Activated naive CD4-positive, alpha-beta T cell treated with anti-CD3 and anti-CD28 coated beads, Interleukin-2, amount 50 U/mL, for 24 hours (primary cell): ENCODE measurements around the gene RRM2.

Experiments
- H3K27ac Mint-ChIP-seq: one replicate; pipeline ENCODE4 v1.8.0; 2021; ENCODE audit warnings: mild to moderate bottlenecking, mixed read lengths
- H3K27me3 Mint-ChIP-seq: one replicate; pipeline ENCODE4 v1.8.0; 2021; ENCODE audit warnings: mixed read lengths
- H3K36me3 Mint-ChIP-seq: one replicate; pipeline ENCODE4 v1.8.0; 2021; ENCODE audit warnings: mixed read lengths
- H3K4me1 Mint-ChIP-seq: one replicate; pipeline ENCODE4 v1.8.0; 2021; ENCODE audit warnings: mixed read lengths
- H3K4me3 Mint-ChIP-seq: one replicate; pipeline ENCODE4 v1.8.0; 2021; ENCODE audit warnings: mild to moderate bottlenecking, mixed read lengths
- H3K9me3 Mint-ChIP-seq: one replicate; pipeline ENCODE4 v1.8.0; 2021; ENCODE audit warnings: mixed read lengths

Gene RRM2

GRCh38 chr2:10166676-10167292 lies 44.2 kb downstream of the RRM2 start:
- no peaks in the 10 kb centered on the region for H3K4me1 Mint-ChIP-seq
- H3K27me3 Mint-ChIP-seq, result no peaks in the 10 kb centered on the region
- no peaks in the 10 kb centered on the region for H3K36me3 Mint-ChIP-seq
- no peaks in the 10 kb centered on the region for H3K9me3 Mint-ChIP-seq
- H3K4me3 Mint-ChIP-seq, result no peak overlapping the region
- no peak overlapping the region for H3K27ac Mint-ChIP-seq

- Mint-ChIP-seq H3K4me1 (no peaks in the 10 kb centered on the region), H3K27me3 (no peaks in the 10 kb centered on the region), H3K36me3 (no peaks in the 10 kb centered on the region), H3K4me3 (no peak overlapping the region), H3K9me3 (no peaks in the 10 kb centered on the region), H3K27ac (no peak overlapping the region)
These were observed 44.8 kb downstream of the RRM2 start for GRCh38 chr2:10167316-10167715.

GRCh38 chr2:10168221-10168620 lies 45.7 kb downstream of the RRM2 start:
- no peaks in the 10 kb centered on the region for H3K36me3 Mint-ChIP-seq
- no peaks in the 10 kb centered on the region for H3K9me3 Mint-ChIP-seq
- H3K4me1 Mint-ChIP-seq, result no peaks in the 10 kb centered on the region
- no peak overlapping the region for H3K4me3 Mint-ChIP-seq
- H3K27ac Mint-ChIP-seq, result no peak overlapping the region
- H3K27me3 Mint-ChIP-seq, result no peaks in the 10 kb centered on the region

GRCh38 chr2:10169053-10169578 lies 46.6 kb downstream of the RRM2 start:
- Mint-ChIP-seq H3K27ac (no peak overlapping the region), H3K4me1 (no peaks in the 10 kb centered on the region), H3K9me3 (no peaks in the 10 kb centered on the region), H3K27me3 (no peaks in the 10 kb centered on the region), H3K36me3 (no peaks in the 10 kb centered on the region), H3K4me3 (no peak overlapping the region)

- Mint-ChIP-seq H3K36me3 (no peaks in the 10 kb centered on the region), H3K27ac (no peak overlapping the region), H3K4me3 (no peak overlapping the region), H3K9me3 (no peaks in the 10 kb centered on the region), H3K4me1 (no peaks in the 10 kb centered on the region), H3K27me3 (no peaks in the 10 kb centered on the region)
These were observed 47.0 kb downstream of the RRM2 start for GRCh38 chr2:10169581-10169980.

- Mint-ChIP-seq H3K36me3 (no peaks in the 10 kb centered on the region), H3K9me3 (no peaks in the 10 kb centered on the region), H3K4me3 (no peak overlapping the region), H3K27ac (no peak overlapping the region), H3K4me1 (no peaks in the 10 kb centered on the region), H3K27me3 (no peaks in the 10 kb centered on the region)
These were observed 47.7 kb downstream of the RRM2 start for GRCh38 chr2:10170256-10170655.

- H3K27ac Mint-ChIP-seq, result no peak overlapping the region
- no peak overlapping the region for H3K4me3 Mint-ChIP-seq
- H3K27me3 Mint-ChIP-seq, result no peaks in the 10 kb centered on the region
These were observed 48.7 kb downstream of the RRM2 start for GRCh38 chr2:10171006-10171800.

GRCh38 chr2:10172033-10172871 lies 49.7 kb downstream of the RRM2 start:
- H3K36me3 Mint-ChIP-seq, result no peaks in the 10 kb centered on the region
- no peak overlapping the region for H3K4me3 Mint-ChIP-seq
- H3K9me3 Mint-ChIP-seq, result no peaks in the 10 kb centered on the region
- H3K4me1 Mint-ChIP-seq, result no peaks in the 10 kb centered on the region
- no peak overlapping the region for H3K27ac Mint-ChIP-seq
- H3K27me3 Mint-ChIP-seq, result no peaks in the 10 kb centered on the region

More at GRCh38 chr2:10171006-10171800, 48.7 kb downstream of the RRM2 start:
- Mint-ChIP-seq H3K36me3 (no peaks in the 10 kb centered on the region), H3K9me3 (no peaks in the 10 kb centered on the region), H3K4me1 (no peaks in the 10 kb centered on the region)

- Mint-ChIP-seq H3K4me1 (no peaks in the 10 kb centered on the region), H3K27ac (no peak overlapping the region), H3K27me3 (no peaks in the 10 kb centered on the region), H3K4me3 (no peak overlapping the region), H3K36me3 (no peaks in the 10 kb centered on the region), H3K9me3 (no peaks in the 10 kb centered on the region)
These were observed 50.9 kb downstream of the RRM2 start for GRCh38 chr2:10173258-10174005.

- Mint-ChIP-seq H3K27me3 (no peaks in the 10 kb centered on the region), H3K9me3 (no peaks in the 10 kb centered on the region), H3K4me3 (no peak overlapping the region), H3K36me3 (no peaks in the 10 kb centered on the region), H3K4me1 (no peaks in the 10 kb centered on the region), H3K27ac (no peak overlapping the region)
These were observed 51.6 kb downstream of the RRM2 start for GRCh38 chr2:10174173-10174572.

- Mint-ChIP-seq H3K9me3 (no peaks in the 10 kb centered on the region), H3K27me3 (no peaks in the 10 kb centered on the region), H3K36me3 (no peaks in the 10 kb centered on the region), H3K4me3 (no peak overlapping the region), H3K4me1 (no peaks in the 10 kb centered on the region), H3K27ac (no peak overlapping the region)
These were observed 52.9 kb downstream of the RRM2 start for GRCh38 chr2:10175441-10175840.

GRCh38 chr2:10178751-10179150 lies 56.2 kb downstream of the RRM2 start:
- Mint-ChIP-seq H3K4me3 (no peak overlapping the region), H3K27me3 (no peaks in the 10 kb centered on the region)

GRCh38 chr2:10179422-10179821 lies 56.9 kb downstream of the RRM2 start:
- H3K4me3 Mint-ChIP-seq, result no peak overlapping the region
- no peaks in the 10 kb centered on the region for H3K27me3 Mint-ChIP-seq
- no peak overlapping the region for H3K27ac Mint-ChIP-seq
- no peaks in the 10 kb centered on the region for H3K36me3 Mint-ChIP-seq
- H3K9me3 Mint-ChIP-seq, result no peaks in the 10 kb centered on the region
- H3K4me1 Mint-ChIP-seq, result no peaks in the 10 kb centered on the region

More at GRCh38 chr2:10178751-10179150, 56.2 kb downstream of the RRM2 start:
- Mint-ChIP-seq H3K27ac (no peak overlapping the region), H3K9me3 (no peaks in the 10 kb centered on the region), H3K4me1 (no peaks in the 10 kb centered on the region), H3K36me3 (no peaks in the 10 kb centered on the region)

- H3K36me3 Mint-ChIP-seq, result no peaks in the 10 kb centered on the region
- no peak overlapping the region for H3K27ac Mint-ChIP-seq
- H3K27me3 Mint-ChIP-seq, result no peaks in the 10 kb centered on the region
- H3K4me3 Mint-ChIP-seq, result no peak overlapping the region
- no peaks in the 10 kb centered on the region for H3K4me1 Mint-ChIP-seq
- no peaks in the 10 kb centered on the region for H3K9me3 Mint-ChIP-seq
These were observed 57.7 kb downstream of the RRM2 start for GRCh38 chr2:10180229-10180628.
